Ishikawa (cell line): ENCODE measurements around the gene FAM114A1.

ENCODE experiments used
- EP300 ChIP-seq: IDR thresholded peaks from 2 replicates; pipeline ENCODE4 v1.6.1; 2012; ENCODE audit warnings: borderline replicate concordance
- NFIC ChIP-seq: IDR thresholded peaks from 2 replicates; pipeline ENCODE4 v1.6.1; 2012
- TCF12 ChIP-seq: IDR thresholded peaks from 2 replicates; pipeline ENCODE4 v1.6.1; 2012; ENCODE audit warnings: low read depth
- YY1 ChIP-seq: IDR thresholded peaks from 2 replicates; pipeline ENCODE4 v1.6.1; 2012; ENCODE audit warnings: low read depth
- TF ChIP-seq, protein P1 (sequence below): IDR thresholded peaks from 2 replicates; pipeline ENCODE4 v1.6.1; 2012; ENCODE audit warnings: low read depth, mild to moderate bottlenecking

- TF ChIP-seq TCF12 (no peak), EP300 (no peak), NFIC (no peak), YY1 (no peak)
- TF ChIP-seq, protein P1, sequence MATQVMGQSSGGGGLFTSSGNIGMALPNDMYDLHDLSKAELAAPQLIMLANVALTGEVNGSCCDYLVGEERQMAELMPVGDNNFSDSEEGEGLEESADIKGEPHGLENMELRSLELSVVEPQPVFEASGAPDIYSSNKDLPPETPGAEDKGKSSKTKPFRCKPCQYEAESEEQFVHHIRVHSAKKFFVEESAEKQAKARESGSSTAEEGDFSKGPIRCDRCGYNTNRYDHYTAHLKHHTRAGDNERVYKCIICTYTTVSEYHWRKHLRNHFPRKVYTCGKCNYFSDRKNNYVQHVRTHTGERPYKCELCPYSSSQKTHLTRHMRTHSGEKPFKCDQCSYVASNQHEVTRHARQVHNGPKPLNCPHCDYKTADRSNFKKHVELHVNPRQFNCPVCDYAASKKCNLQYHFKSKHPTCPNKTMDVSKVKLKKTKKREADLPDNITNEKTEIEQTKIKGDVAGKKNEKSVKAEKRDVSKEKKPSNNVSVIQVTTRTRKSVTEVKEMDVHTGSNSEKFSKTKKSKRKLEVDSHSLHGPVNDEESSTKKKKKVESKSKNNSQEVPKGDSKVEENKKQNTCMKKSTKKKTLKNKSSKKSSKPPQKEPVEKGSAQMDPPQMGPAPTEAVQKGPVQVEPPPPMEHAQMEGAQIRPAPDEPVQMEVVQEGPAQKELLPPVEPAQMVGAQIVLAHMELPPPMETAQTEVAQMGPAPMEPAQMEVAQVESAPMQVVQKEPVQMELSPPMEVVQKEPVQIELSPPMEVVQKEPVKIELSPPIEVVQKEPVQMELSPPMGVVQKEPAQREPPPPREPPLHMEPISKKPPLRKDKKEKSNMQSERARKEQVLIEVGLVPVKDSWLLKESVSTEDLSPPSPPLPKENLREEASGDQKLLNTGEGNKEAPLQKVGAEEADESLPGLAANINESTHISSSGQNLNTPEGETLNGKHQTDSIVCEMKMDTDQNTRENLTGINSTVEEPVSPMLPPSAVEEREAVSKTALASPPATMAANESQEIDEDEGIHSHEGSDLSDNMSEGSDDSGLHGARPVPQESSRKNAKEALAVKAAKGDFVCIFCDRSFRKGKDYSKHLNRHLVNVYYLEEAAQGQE, result no peak
Measured at GRCh38 chr4:38926896-38927295, 59.3 kb downstream of the FAM114A1 start.
